Glutamatergic neuron (in vitro differentiated cells): ENCODE results near the gene ZNF212. TPM values are rescaled to one million over a fixed set of nuclear protein-coding genes. Genes with fewer than 3 reads are reported as not detected.

Source experiments
- total RNA-seq: library from RNA; stranded (reverse); fragmentation: NEBNext Ultra II Directional; extraction: Animal tissue kit (Norgen Biotek cat#: 25700); gene quantifications from one replicate; pipeline ENCODE4 v1.2.1, GENCODE V29; 2021; ENCODE audit not compliant: unreplicated experiment

Gene ZNF212
- total RNA-seq, 1 donor from 2014 or later = 13.2 TPM

Other genes with a start within 250 kb of the ZNF212 start
- gene PDIA4, start 211.1 kb upstream of the ZNF212 start, total RNA-seq = 69.0 TPM
- gene ZNF786, start 148.9 kb upstream of the ZNF212 start, total RNA-seq = 17.2 TPM
- 6.5 TPM for gene ZNF425, start 113.3 kb upstream of the ZNF212 start, total RNA-seq
- 13.9 TPM for gene ZNF398, start 92.2 kb upstream of the ZNF212 start, total RNA-seq
- gene ZNF282, start 44.1 kb upstream of the ZNF212 start, total RNA-seq = 22.9 TPM
- 22.9 TPM for gene ZNF783, start 22.5 kb downstream of the ZNF212 start, total RNA-seq
- gene ZNF777, start 221.4 kb downstream of the ZNF212 start, total RNA-seq = 18.0 TPM